ENCODE measurements around the gene ACOX3.
A peak's percentile ranks its signal among the peaks of the same experiment; 100 is the strongest.

ACOX3 gene

DNA sequence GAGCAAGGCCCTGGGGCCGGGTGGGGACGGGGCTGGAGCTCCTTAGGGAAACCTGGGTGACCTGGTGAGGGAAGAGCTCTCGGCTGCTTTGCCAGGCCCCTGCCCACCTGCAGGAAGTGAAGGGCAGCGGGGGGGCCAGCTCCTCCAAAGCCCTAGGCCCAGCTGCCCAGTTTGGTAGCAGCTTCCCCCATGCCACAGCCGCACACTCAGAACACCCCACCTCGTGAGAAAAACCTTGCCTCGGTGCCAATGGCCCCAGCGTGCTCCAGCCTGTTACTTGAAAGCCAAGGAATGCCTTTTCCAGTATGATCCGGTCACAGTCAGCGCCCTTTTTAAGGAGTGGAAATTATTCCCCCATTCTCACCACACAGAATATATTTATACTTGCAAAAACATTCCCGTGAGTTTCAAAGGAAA, 38.3 kb downstream of the ACOX3 start:
- CTCF ChIA-PET, result interaction anchor here (0.8 to 4.8 kb wide), 32 partner anchors 8 to 235 kb away, joined by 3 to 62 read pairs (median 5); no protein-coding TSS in a partner anchor
- Histone ChIP-seq H3K27me3 (replicated peaks in 2 of 5; ENCODE audit: control insufficient read depth in 4 of 5, insufficient read depth in 5 of 5, low read length in 4 of 5) (no peaks in the 10 kb centered on the region), H3K36me3 (ENCODE audit: control insufficient read depth in 4 of 4, insufficient read depth in 4 of 4, low read length in 3 of 4) (peaks cover 4 to 36% (median 24%) of the 10 kb centered on the region in 4 experiments), H3K4me1 (ENCODE audit: control extremely low read depth in 1 of 4, control insufficient read depth in 4 of 4, insufficient read depth in 4 of 4, low read length in 3 of 4) (peaks cover 4 to 45% (median 33%) of the 10 kb centered on the region in 4 experiments), H3K27ac (ENCODE audit: insufficient read depth in 1 of 2, low read depth in 1 of 2, low read length in 2 of 2, poor library complexity in 1 of 2, severe bottlenecking in 2 of 2) (no peak overlapping the region), H3K9me3 (ENCODE audit: control extremely low read depth in 1 of 5, control insufficient read depth in 4 of 5, insufficient read depth in 2 of 5, low read depth in 1 of 5, low read length in 4 of 5) (no peaks in the 10 kb centered on the region), H3K4me3 (ENCODE audit: control insufficient read depth in 1 of 7, extremely low read depth in 1 of 7, insufficient read depth in 4 of 7, low read depth in 2 of 7, low read length in 6 of 7) (peak overlapping the region in 1 of 7 experiments; percentile 30)
- 80% methylated on average over 11 of the region's 11 CpGs for WGBS (ENCODE audit: insufficient coverage)
- POLR2A ChIA-PET, result interaction anchor here (1.1 kb wide), 1 partner anchor 160 kb away, joined by 3 read pairs; no protein-coding TSS in a partner anchor
- DNase-seq, result no peak

GRCh38 chr4:8401665-8402064, 38.9 kb downstream of the ACOX3 start:
- peaks cover 4 to 45% (median 33%) of the 10 kb centered on the region in 4 experiments for H3K4me1 ChIP-seq (ENCODE audit: control extremely low read depth in 1 of 4, control insufficient read depth in 4 of 4, insufficient read depth in 4 of 4, low read length in 3 of 4)
- no peaks in the 10 kb centered on the region for H3K9me3 ChIP-seq (ENCODE audit: control extremely low read depth in 1 of 5, control insufficient read depth in 4 of 5, insufficient read depth in 2 of 5, low read depth in 1 of 5, low read length in 4 of 5)
- CTCF ChIA-PET, result interaction anchor here (0.8 to 4.8 kb wide), 20 partner anchors 9 to 225 kb away, joined by 3 to 62 read pairs (median 8); no protein-coding TSS in a partner anchor
- H3K36me3 ChIP-seq (ENCODE audit: control insufficient read depth in 4 of 4, insufficient read depth in 4 of 4, low read length in 3 of 4), result peaks cover 4 to 34% (median 23%) of the 10 kb centered on the region in 4 experiments
- no peaks in the 10 kb centered on the region for H3K27me3 ChIP-seq (replicated peaks in 2 of 5; ENCODE audit: control insufficient read depth in 4 of 5, insufficient read depth in 5 of 5, low read length in 4 of 5)
- no peak overlapping the region for H3K27ac ChIP-seq (ENCODE audit: insufficient read depth in 1 of 2, low read depth in 1 of 2, low read length in 2 of 2, poor library complexity in 1 of 2, severe bottlenecking in 2 of 2)
- no peak for DNase-seq
- POLR2A ChIA-PET, result no interaction called here
- no peak overlapping the region for H3K4me3 ChIP-seq (ENCODE audit: control insufficient read depth in 1 of 7, extremely low read depth in 1 of 7, insufficient read depth in 4 of 7, low read depth in 2 of 7, low read length in 6 of 7)
- 88% methylated on average over 10 of the region's 10 CpGs for WGBS (ENCODE audit: insufficient coverage)

DNA sequence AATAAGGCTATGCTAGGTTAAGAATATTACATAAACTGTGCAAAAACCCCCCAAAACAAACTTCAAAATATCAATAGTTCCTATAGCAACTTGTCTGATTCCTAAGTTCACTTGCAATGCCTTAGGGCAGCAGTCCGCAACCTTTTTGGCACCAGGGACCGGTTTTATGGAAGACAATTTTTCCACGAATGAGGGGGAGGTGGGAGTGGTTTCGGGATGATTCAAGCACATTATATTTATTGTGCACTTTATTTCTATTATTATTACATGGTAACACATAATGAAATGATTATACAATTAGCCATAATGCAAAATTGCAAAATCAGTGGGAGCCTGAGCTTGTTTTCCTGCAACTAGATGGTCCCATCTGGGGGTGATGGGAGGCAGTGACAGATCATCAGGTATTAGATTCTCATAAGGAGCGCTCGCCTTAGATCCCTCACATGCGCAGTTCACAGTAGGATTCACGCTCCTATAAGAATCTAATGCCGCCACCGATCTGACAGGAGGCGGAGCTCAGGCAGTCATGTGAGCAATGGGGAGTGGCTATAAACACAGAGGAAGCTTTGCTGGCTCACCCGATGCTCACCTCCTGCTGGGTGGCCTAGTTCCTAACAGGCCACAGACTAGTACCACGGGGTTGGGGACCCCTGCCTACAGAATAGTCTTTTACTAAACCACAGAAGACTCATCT, 39.7 kb downstream of the ACOX3 start:
- CTCF ChIA-PET, result interaction anchor here (0.6 to 4.8 kb wide), 8 partner anchors 10 to 224 kb away, joined by 3 to 62 read pairs (median 7); no protein-coding TSS in a partner anchor
- POLR2A ChIA-PET, result no interaction called here
- Histone ChIP-seq H3K36me3 (ENCODE audit: control insufficient read depth in 4 of 4, insufficient read depth in 4 of 4, low read length in 3 of 4) (peaks cover 5 to 31% (median 21%) of the 10 kb centered on the region in 4 experiments), H3K4me3 (ENCODE audit: control insufficient read depth in 1 of 7, extremely low read depth in 1 of 7, insufficient read depth in 4 of 7, low read depth in 2 of 7, low read length in 6 of 7) (no peak overlapping the region), H3K9me3 (ENCODE audit: control extremely low read depth in 1 of 5, control insufficient read depth in 4 of 5, insufficient read depth in 2 of 5, low read depth in 1 of 5, low read length in 4 of 5) (no peaks in the 10 kb centered on the region), H3K27ac (ENCODE audit: insufficient read depth in 1 of 2, low read depth in 1 of 2, low read length in 2 of 2, poor library complexity in 1 of 2, severe bottlenecking in 2 of 2) (no peak overlapping the region), H3K27me3 (replicated peaks in 2 of 5; ENCODE audit: control insufficient read depth in 4 of 5, insufficient read depth in 5 of 5, low read length in 4 of 5) (no peaks in the 10 kb centered on the region), H3K4me1 (ENCODE audit: control extremely low read depth in 1 of 4, control insufficient read depth in 4 of 4, insufficient read depth in 4 of 4, low read length in 3 of 4) (peaks cover 4 to 45% (median 33%) of the 10 kb centered on the region in 4 experiments)
- DNase-seq, result peak in 1 of 3 donors; percentile 50
- 85% methylated on average over 9 of the region's 13 CpGs for WGBS (ENCODE audit: insufficient coverage)

- Histone ChIP-seq H3K27me3 (replicated peaks in 2 of 5; ENCODE audit: control insufficient read depth in 4 of 5, insufficient read depth in 5 of 5, low read length in 4 of 5) (no peaks in the 10 kb centered on the region), H3K4me3 (ENCODE audit: control insufficient read depth in 1 of 7, extremely low read depth in 1 of 7, insufficient read depth in 4 of 7, low read depth in 2 of 7, low read length in 6 of 7) (no peak overlapping the region), H3K27ac (ENCODE audit: insufficient read depth in 1 of 2, low read depth in 1 of 2, low read length in 2 of 2, poor library complexity in 1 of 2, severe bottlenecking in 2 of 2) (no peak overlapping the region), H3K4me1 (ENCODE audit: control extremely low read depth in 1 of 4, control insufficient read depth in 4 of 4, insufficient read depth in 4 of 4, low read length in 3 of 4) (peaks cover 4 to 37% (median 26%) of the 10 kb centered on the region in 4 experiments), H3K36me3 (ENCODE audit: control insufficient read depth in 4 of 4, insufficient read depth in 4 of 4, low read length in 3 of 4) (peaks cover 4 to 29% (median 14%) of the 10 kb centered on the region in 4 experiments), H3K9me3 (ENCODE audit: control extremely low read depth in 1 of 5, control insufficient read depth in 4 of 5, insufficient read depth in 2 of 5, low read depth in 1 of 5, low read length in 4 of 5) (no peaks in the 10 kb centered on the region)
- no peak for DNase-seq
- 97% methylated on average over 13 of the region's 15 CpGs for WGBS (ENCODE audit: insufficient coverage)
- ChIA-PET POLR2A (no interaction called here), CTCF (interaction anchor here (1.6 kb wide), 1 partner anchor 8 kb away, joined by 6 read pairs; no protein-coding TSS in a partner anchor)
Measured at GRCh38 chr4:8399298-8399697, 41.2 kb downstream of the ACOX3 start.

DNA sequence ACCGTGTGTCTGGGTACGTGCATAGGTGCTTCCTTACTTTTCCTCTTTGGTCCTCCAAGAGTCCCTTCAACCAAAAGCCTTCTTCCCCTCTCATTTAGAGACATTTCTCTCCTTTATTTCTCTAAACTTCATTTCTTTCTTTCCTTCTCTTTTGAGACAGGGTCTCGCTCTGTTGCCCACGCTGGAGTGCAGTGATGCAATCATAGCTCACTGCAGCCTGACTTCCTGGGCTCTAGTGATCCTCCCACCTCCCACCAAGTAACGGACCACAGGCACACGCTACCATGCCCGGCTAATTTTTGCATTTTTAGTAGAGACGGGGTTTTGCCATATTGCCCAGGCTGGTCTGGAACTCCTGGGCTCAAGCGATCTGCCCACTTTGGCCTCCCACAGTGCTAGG, 42.2 kb downstream of the ACOX3 start:
- H3K4me1 ChIP-seq (ENCODE audit: control extremely low read depth in 1 of 4, control insufficient read depth in 4 of 4, insufficient read depth in 4 of 4, low read length in 3 of 4), result peaks cover 4 to 27% (median 17%) of the 10 kb centered on the region in 4 experiments
- no peak overlapping the region for H3K27ac ChIP-seq (ENCODE audit: insufficient read depth in 1 of 2, low read depth in 1 of 2, low read length in 2 of 2, poor library complexity in 1 of 2, severe bottlenecking in 2 of 2)
- no peaks in the 10 kb centered on the region for H3K9me3 ChIP-seq (ENCODE audit: control extremely low read depth in 1 of 5, control insufficient read depth in 4 of 5, insufficient read depth in 2 of 5, low read depth in 1 of 5, low read length in 4 of 5)
- ChIA-PET CTCF (interaction anchor here (1.6 kb wide), 1 partner anchor 9 kb away, joined by 6 read pairs; no protein-coding TSS in a partner anchor), POLR2A (no interaction called here)
- H3K4me3 ChIP-seq (ENCODE audit: control insufficient read depth in 1 of 7, extremely low read depth in 1 of 7, insufficient read depth in 4 of 7, low read depth in 2 of 7, low read length in 6 of 7), result no peak overlapping the region
- DNase-seq, result no peak
- H3K36me3 ChIP-seq (ENCODE audit: control insufficient read depth in 4 of 4, insufficient read depth in 4 of 4, low read length in 3 of 4), result peaks cover 6 to 34% (median 17%) of the 10 kb centered on the region in 4 experiments
- H3K27me3 ChIP-seq (replicated peaks in 2 of 5; ENCODE audit: control insufficient read depth in 4 of 5, insufficient read depth in 5 of 5, low read length in 4 of 5), result no peaks in the 10 kb centered on the region
- WGBS (ENCODE audit: insufficient coverage), result 96% methylated on average over 9 of the region's 9 CpGs

DNA sequence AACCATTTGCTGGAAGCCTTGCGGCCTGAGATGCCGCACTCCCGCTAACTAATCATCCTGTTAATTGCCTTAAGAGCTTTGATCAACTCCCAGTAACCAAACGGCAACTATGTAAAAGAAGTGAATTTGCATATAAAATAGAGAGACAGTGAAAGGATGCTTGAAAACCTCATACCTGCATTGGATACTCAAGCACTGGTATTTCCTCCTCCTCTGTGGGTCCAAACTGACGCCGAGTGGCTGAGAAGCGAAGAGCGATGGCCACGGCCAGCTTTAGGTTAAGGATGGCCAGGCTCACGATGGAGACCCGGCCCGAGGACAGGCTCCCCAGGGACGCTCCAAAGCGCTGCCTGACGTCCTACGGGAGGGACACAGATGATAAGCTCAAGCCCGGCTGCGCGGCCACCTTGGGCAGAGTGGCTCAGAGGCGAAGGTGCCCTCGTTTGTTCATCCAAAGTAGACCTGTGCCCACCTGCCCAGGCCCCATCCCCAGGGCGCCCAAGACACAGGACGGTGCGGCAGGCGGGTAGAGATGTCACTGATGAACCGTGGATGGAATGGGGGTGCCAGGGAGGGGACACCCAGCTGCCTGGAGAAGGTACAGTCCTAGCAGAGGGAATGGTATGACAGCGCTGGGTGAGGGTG, 43.6 kb downstream of the ACOX3 start:
- ChIA-PET CTCF (interaction anchor here (0.6 to 1.4 kb wide), 5 partner anchors 10 to 155 kb away, joined by 3 read pairs; no protein-coding TSS in a partner anchor), POLR2A (no interaction called here)
- Histone ChIP-seq H3K9me3 (ENCODE audit: control extremely low read depth in 1 of 5, control insufficient read depth in 4 of 5, insufficient read depth in 2 of 5, low read depth in 1 of 5, low read length in 4 of 5) (no peaks in the 10 kb centered on the region), H3K4me3 (ENCODE audit: control insufficient read depth in 1 of 7, extremely low read depth in 1 of 7, insufficient read depth in 4 of 7, low read depth in 2 of 7, low read length in 6 of 7) (no peak overlapping the region), H3K27ac (ENCODE audit: insufficient read depth in 1 of 2, low read depth in 1 of 2, low read length in 2 of 2, poor library complexity in 1 of 2, severe bottlenecking in 2 of 2) (no peak overlapping the region), H3K4me1 (ENCODE audit: control extremely low read depth in 1 of 4, control insufficient read depth in 4 of 4, insufficient read depth in 4 of 4, low read length in 3 of 4) (peaks cover 0 to 13% (median 3%) of the 10 kb centered on the region in 4 experiments), H3K36me3 (ENCODE audit: control insufficient read depth in 4 of 4, insufficient read depth in 4 of 4, low read length in 3 of 4) (peaks cover 6 to 43% (median 25%) of the 10 kb centered on the region in 4 experiments), H3K27me3 (replicated peaks in 2 of 5; ENCODE audit: control insufficient read depth in 4 of 5, insufficient read depth in 5 of 5, low read length in 4 of 5) (no peaks in the 10 kb centered on the region)
- no peak for DNase-seq
- 95% methylated on average over 24 of the region's 27 CpGs for WGBS (ENCODE audit: insufficient coverage)
